ENCODE data around the gene MT1G.
"Not testable (repeated sequence)": the region's sequence is repeated elsewhere in the genome, so short reads cannot be mapped to it uniquely, and the experiment has no call there.

Gene MT1G

GRCh38 chr16:56667581-56668571, at the start of gene MT1G:
MT1G (minus strand) TSS chr16:56668065; CDS start chr16:56667993, 72 bp downstream.
- CTCF ChIA-PET, result interaction anchor here (1.3 kb wide), 1 partner anchor 34 kb away, joined by 3 read pairs; no protein-coding TSS in a partner anchor
- DNase-seq (ENCODE audit: low read depth, low spot score), result no peak
- H3K4me3 ChIP-seq (ENCODE audit: low read depth, low read length), result no peak within 1 kb of the TSS
- POLR2A ChIA-PET, result interaction anchor here (0.6 kb wide), 1 partner anchor 30 kb away, joined by 3 read pairs; no protein-coding TSS in a partner anchor
- TF ChIP-seq CTCF (IDR thresholded peaks at IDR 0.05; ENCODE audit: insufficient read depth, low read length, missing control alignments), result no peak

GRCh38 chr16:56717532-56717931, 49.7 kb upstream of the MT1G start:
- H3K4me3 ChIP-seq (ENCODE audit: low read depth, low read length); DNase-seq (ENCODE audit: low read depth, low spot score); POLR2A ChIA-PET: not testable (repeated sequence)
- CTCF ChIA-PET, result interaction anchor here (1.0 to 3.7 kb wide), 4 partner anchors 9 to 114 kb away, joined by 3 to 13 read pairs (median 6); no protein-coding TSS in a partner anchor

GRCh38 chr16:56716761-56717160, 48.9 kb upstream of the MT1G start:
- DNase-seq (ENCODE audit: low read depth, low spot score), result no peak
- POLR2A ChIA-PET, result no interaction called here
- CTCF ChIA-PET, result interaction anchor here (1.3 to 1.7 kb wide), 4 partner anchors 13 to 116 kb away, joined by 3 to 5 read pairs (median 4); no protein-coding TSS in a partner anchor
- no peak for TF ChIP-seq CTCF (IDR thresholded peaks at IDR 0.05; ENCODE audit: insufficient read depth, low read length, missing control alignments)
- no peak overlapping the region for H3K4me3 ChIP-seq (ENCODE audit: low read depth, low read length)

- no peak for DNase-seq (ENCODE audit: low read depth, low spot score)
- H3K4me3 ChIP-seq (ENCODE audit: low read depth, low read length), result no peak overlapping the region
- TF ChIP-seq CTCF (IDR thresholded peaks at IDR 0.05; ENCODE audit: insufficient read depth, low read length, missing control alignments), result no peak
- ChIA-PET CTCF (interaction anchor here (1.7 kb wide), 1 partner anchor 13 kb away, joined by 8 read pairs; no protein-coding TSS in a partner anchor), POLR2A (no interaction called here)
These were observed 47.3 kb upstream of the MT1G start for GRCh38 chr16:56715126-56715525.

GRCh38 chr16:56713794-56714193, 45.9 kb upstream of the MT1G start:
- ChIA-PET POLR2A (no interaction called here), CTCF (interaction anchor here (1.7 kb wide), 1 partner anchor 12 kb away, joined by 8 read pairs; no protein-coding TSS in a partner anchor)
- H3K4me3 ChIP-seq (ENCODE audit: low read depth, low read length), result no peak overlapping the region
- no peak for TF ChIP-seq CTCF (IDR thresholded peaks at IDR 0.05; ENCODE audit: insufficient read depth, low read length, missing control alignments)
- DNase-seq (ENCODE audit: low read depth, low spot score), result no peak

- ChIA-PET POLR2A (no interaction called here), CTCF (interaction anchor here (1.2 to 1.5 kb wide), 2 partner anchors 10 to 13 kb away, joined by 3 to 10 read pairs; no protein-coding TSS in a partner anchor)
- DNase-seq (ENCODE audit: low read depth, low spot score), result no peak
- TF ChIP-seq CTCF (IDR thresholded peaks at IDR 0.05; ENCODE audit: insufficient read depth, low read length, missing control alignments), result no peak
- no peak overlapping the region for H3K4me3 ChIP-seq (ENCODE audit: low read depth, low read length)
These were observed 44.0 kb upstream of the MT1G start for GRCh38 chr16:56711862-56712261.

All from AG04449 (cell line).